H1 (cell line): Measurements from ENCODE around the gene SMDT1. TPM values are rescaled to one million over a fixed set of nuclear protein-coding genes. Genes with fewer than 3 reads are reported as not detected.

Source experiments
- CTCF ChIA-PET: fragments of 300-600 bp; sonication (Branson Sonifier 250); formaldehyde crosslinking; loops from one replicate; lab custom pipeline; 2021; ENCODE audit not compliant: partially characterized antibody; lab: Charles Lee
- POLR2A ChIA-PET: fragments of 300-600 bp; sonication (Branson Sonifier 250); formaldehyde crosslinking; loops from one replicate; lab custom pipeline; 2021; ENCODE audit warnings: inconsistent platforms; ENCODE audit not compliant: partially characterized antibody; lab: Charles Lee
- DNase-seq, 2 experiments: peaks; one replicate each; pipeline versions ENCODE4 v3.0.0 to v3.0.0-alpha.2; 2010 to 2022; ENCODE audit warnings: low spot score in 2 of 2, low read depth in 1 of 2, mixed read lengths in 1 of 2
- FAIRE-seq: peaks from 2 replicates; lab custom pipeline; 2011; peaks lifted over from hg19 to GRCh38; lab: Jason Lieb, UNC
- H2AFZ ChIP-seq: 2 replicates; pipeline ENCODE4 v1.8.1; 2012; ENCODE audit warnings: low read length, inconsistent platforms
- H2AK5ac ChIP-seq: 2 replicates; pipeline ENCODE4 v1.6.1; 2013; ENCODE audit warnings: low read depth, low read length
- H2BK120ac ChIP-seq: replicated peaks from 2 replicates; pipeline ENCODE3; 2013; ENCODE audit warnings: low read depth, low read length, inconsistent platforms
- H2BK12ac ChIP-seq: 2 replicates; pipeline ENCODE4 v1.6.1; 2013; ENCODE audit warnings: low read depth, low read length
- H2BK15ac ChIP-seq: 2 replicates; pipeline ENCODE4 v1.6.1; 2013; ENCODE audit warnings: low read length
- H2BK20ac ChIP-seq: 2 replicates; pipeline ENCODE4 v1.6.1; 2013; ENCODE audit warnings: low read length
- H2BK5ac ChIP-seq: 2 replicates; pipeline ENCODE4 v1.6.1; 2013; ENCODE audit warnings: low read depth, low read length
- H3K14ac ChIP-seq: 2 replicates; pipeline ENCODE4 v1.6.1; 2013; ENCODE audit warnings: inconsistent platforms; ENCODE audit not compliant: insufficient read length
- H3K18ac ChIP-seq: 2 replicates; pipeline ENCODE4 v1.6.1; 2013; ENCODE audit warnings: low read length; ENCODE audit errors: extremely low read depth
- H3K23ac ChIP-seq: 2 replicates; pipeline ENCODE4 v1.6.1; 2013; ENCODE audit warnings: inconsistent platforms; ENCODE audit not compliant: insufficient read length
- H3K23me2 ChIP-seq: 2 replicates; pipeline ENCODE4 v1.6.1; 2013; ENCODE audit warnings: low read depth, low read length
- H3K27ac ChIP-seq: 2 replicates; pipeline ENCODE4 v1.6.1; 2011; ENCODE audit warnings: low read depth, low read length, inconsistent platforms
- H3K27me3 ChIP-seq, 4 experiments: replicated peaks in 1 of 4; 1 replicate in 1 of 4; 2 replicates in 3 of 4; pipeline versions ENCODE4 v1.6.1 to v1.8.1; 2011 to 2013; ENCODE audit warnings: low read length in 3 of 4, mild to moderate bottlenecking in 3 of 4, inconsistent platforms in 2 of 4, mixed read lengths in 2 of 4, moderate library complexity in 1 of 4; ENCODE audit not compliant: control insufficient read depth in 3 of 4, insufficient read depth in 3 of 4; ENCODE audit errors: extremely low read depth in 1 of 4
- H3K36me3 ChIP-seq, 4 experiments: 2 replicates each; pipeline versions ENCODE4 v1.6.1 to v1.8.1; 2011 to 2013; ENCODE audit warnings: mild to moderate bottlenecking in 4 of 4, low read length in 3 of 4, moderate library complexity in 2 of 4, control low read depth in 1 of 4, inconsistent platforms in 1 of 4; ENCODE audit not compliant: insufficient read depth in 4 of 4, control insufficient read depth in 2 of 4
- H3K4ac ChIP-seq: replicated peaks from 2 replicates; pipeline ENCODE3; 2013; ENCODE audit warnings: low read length, low read depth, mixed read lengths, inconsistent platforms; ENCODE audit not compliant: insufficient read length
- H3K4me1 ChIP-seq, 4 experiments: replicated peaks in 1 of 4; 1 replicate in 1 of 4; 2 replicates in 3 of 4; pipeline versions ENCODE4 v1.6.1 to v1.8.1; 2011 to 2013; ENCODE audit warnings: low read length in 3 of 4, inconsistent platforms in 2 of 4, mixed read lengths in 1 of 4; ENCODE audit not compliant: insufficient read depth in 4 of 4, control insufficient read depth in 3 of 4
- H3K4me2 ChIP-seq, 2 experiments: 2 replicates each; pipeline versions ENCODE4 v1.6.1 to v1.8.1; 2011 to 2013; ENCODE audit warnings: low read depth in 2 of 2, low read length in 2 of 2, control low read depth in 1 of 2, inconsistent platforms in 1 of 2, mild to moderate bottlenecking in 1 of 2; ENCODE audit not compliant: insufficient read depth in 1 of 2
- H3K4me3 ChIP-seq, 4 experiments: fragments of 200-600, 300-600 bp in 1 of 4; sonication (generic), shearing (Covaris generic), sonication (Bioruptor Twin) in 1 of 4; 2 replicates each; pipeline versions ENCODE4 v1.5.1 to v1.8.1; 2011 to 2016; ENCODE audit warnings: low read length in 4 of 4, low read depth in 3 of 4, control low read depth in 2 of 4, inconsistent platforms in 2 of 4, mild to moderate bottlenecking in 2 of 4, mixed read lengths in 1 of 4, moderate library complexity in 1 of 4; ENCODE audit not compliant: insufficient read depth in 2 of 4; ENCODE audit errors: extremely low read depth in 1 of 4
- H3K56ac ChIP-seq: replicated peaks from 2 replicates; pipeline ENCODE3; 2013; ENCODE audit warnings: low read depth, mild to moderate bottlenecking, mixed read lengths, low read length, inconsistent platforms; ENCODE audit not compliant: insufficient read length
- H3K79me1 ChIP-seq: 2 replicates; pipeline ENCODE4 v1.6.1; 2013; ENCODE audit warnings: low read depth, low read length, control low read depth
- H3K79me2 ChIP-seq, 2 experiments: 2 replicates each; pipeline versions ENCODE4 v1.6.1 to v1.8.1; 2012 to 2013; ENCODE audit warnings: low read length in 2 of 2, mild to moderate bottlenecking in 2 of 2, inconsistent platforms in 1 of 2; ENCODE audit not compliant: insufficient read depth in 2 of 2, control insufficient read depth in 1 of 2
- H3K9ac ChIP-seq, 4 experiments: replicated peaks in 1 of 4; 1 replicate in 1 of 4; 2 replicates in 3 of 4; pipeline versions ENCODE4 v1.6.1 to v1.8.1; 2011 to 2013; ENCODE audit warnings: low read depth in 3 of 4, low read length in 3 of 4, control low read depth in 2 of 4, mild to moderate bottlenecking in 2 of 4, moderate library complexity in 2 of 4, inconsistent platforms in 1 of 4; ENCODE audit errors: extremely low read depth in 1 of 4
- H3K9me3 ChIP-seq, 2 experiments: 2 replicates each; pipeline versions ENCODE4 v1.6.1 to v1.8.1; 2012 to 2013; ENCODE audit warnings: mild to moderate bottlenecking in 2 of 2, moderate library complexity in 2 of 2, control low read depth in 1 of 2, inconsistent platforms in 1 of 2, low read depth in 1 of 2, low read length in 1 of 2, mixed read lengths in 1 of 2; ENCODE audit not compliant: insufficient read depth in 2 of 2
- H4K20me1 ChIP-seq, 2 experiments: replicated peaks in 1 of 2; 2 replicates each; pipeline versions ENCODE3 to v1.8.1; 2011 to 2013; ENCODE audit warnings: inconsistent platforms in 2 of 2, low read length in 2 of 2, mild to moderate bottlenecking in 1 of 2; ENCODE audit not compliant: insufficient read depth in 2 of 2, control insufficient read depth in 1 of 2
- H4K5ac ChIP-seq: 2 replicates; pipeline ENCODE4 v1.6.1; 2013; ENCODE audit warnings: low read length, low read depth, mixed read lengths, inconsistent platforms; ENCODE audit not compliant: insufficient read length
- H4K8ac ChIP-seq: 2 replicates; pipeline ENCODE4 v1.8.0; 2013; ENCODE audit warnings: mild to moderate bottlenecking, moderate library complexity, low read length, inconsistent platforms; ENCODE audit not compliant: insufficient read depth; ENCODE audit errors: extremely low read depth
- H4K91ac ChIP-seq: replicated peaks from 2 replicates; pipeline ENCODE3; 2013; ENCODE audit warnings: low read length, mixed read lengths, inconsistent platforms; ENCODE audit not compliant: insufficient read length
- KDM5A ChIP-seq: fragments of 200-600 bp; IDR thresholded peaks from 2 replicates; pipeline ENCODE4 v1.7.1; 2012; ENCODE audit warnings: mild to moderate bottlenecking, low read length, inconsistent platforms, mixed read lengths
- MAFK ChIP-seq: IDR thresholded peaks from 2 replicates; pipeline ENCODE4 v1.6.1; 2012; ENCODE audit warnings: low read depth, mild to moderate bottlenecking, improper control_type of control experiment, low read length
- RAD21 ChIP-seq, 2 experiments: IDR thresholded peaks in 1 of 2; conservative IDR thresholded peaks in 1 of 2; 2 replicates each; pipeline ENCODE4 v1.6.1; 2011; ENCODE audit warnings: low read depth in 2 of 2, low read length in 2 of 2, improper control_type of control experiment in 1 of 2, inconsistent platforms in 1 of 2, mild to moderate bottlenecking in 1 of 2, moderate library complexity in 1 of 2
- RFX5 ChIP-seq: IDR thresholded peaks from 2 replicates; pipeline ENCODE4 v1.6.1; 2011; ENCODE audit warnings: low read depth, low read length, improper control_type of control experiment, borderline replicate concordance
- RXRA ChIP-seq: IDR thresholded peaks from 2 replicates; pipeline ENCODE4 v1.6.1; 2011; ENCODE audit warnings: low read depth, mild to moderate bottlenecking, low read length, moderate library complexity; ENCODE audit not compliant: insufficient read depth
- TBP ChIP-seq: IDR thresholded peaks from 2 replicates; pipeline ENCODE4 v1.6.1; 2011; ENCODE audit warnings: low read depth, low read length, improper control_type of control experiment
- TEAD4 ChIP-seq: IDR thresholded peaks from 2 replicates; pipeline ENCODE4 v1.6.1; 2012; ENCODE audit warnings: low read depth, low read length, inconsistent platforms, mixed read lengths
- YY1 ChIP-seq: IDR thresholded peaks from 2 replicates; pipeline ENCODE4 v1.6.1; 2011; ENCODE audit warnings: low read depth, mild to moderate bottlenecking, low read length
- WGBS, 2 experiments: shearing (Covaris generic) in 1 of 2; methylation state at CpG; one replicate each; pipeline versions ENCODE4 v1.1.6 to v1.1.7; 2013 to 2015; ENCODE audit warnings: low lambda C conversion rate in 2 of 2, mixed read lengths in 2 of 2, inconsistent platforms in 1 of 2, low coverage in 1 of 2, missing lambda C conversion rate in 1 of 2; ENCODE audit not compliant: insufficient replicate concordance in 2 of 2, insufficient coverage in 1 of 2, insufficient read length in 1 of 2; ENCODE audit errors: extremely low coverage in 1 of 2, missing lambda C conversion rate in 1 of 2; 5-methylcytosine and 5-hydroxymethylcytosine counted together
- polyA plus RNA-seq, 7 experiments: library from polyadenylated mRNA; depleted of rRNA in 3 of 7; stranded (reverse) in 5 of 7; unstranded in 2 of 7; fragments of >200 nt in 5 of 7; fragments of 200-250 nt in 2 of 7; gene quantifications; 1 replicate in 5 of 7; 2 replicates in 1 of 7; 4 replicates in 1 of 7; pipeline versions ENCODE4 v1.2.1 to v1.2.3, GENCODE V29; 2011 to 2013; ENCODE audit warnings: missing spikeins in 2 of 7, mixed read lengths in 2 of 7
- total RNA-seq: library from RNA; stranded (reverse); fragmentation: NEBNext Ultra II Directional; extraction: Animal tissue kit (Norgen Biotek cat#: 25700); gene quantifications from 2 replicates; pipeline ENCODE4 v1.2.1, GENCODE V29; 2021
- TF ChIP-seq, protein P1 (sequence below): IDR thresholded peaks from 2 replicates; pipeline ENCODE4 v1.6.1; 2011; ENCODE audit warnings: low read depth, mild to moderate bottlenecking, low read length; ENCODE audit not compliant: insufficient read depth

SMDT1 gene
- total and polyA plus RNA-seq, 2 of the 8 experiments (the other 6 are each of a cell fraction or from before 2014, with no cell fraction given): 34.9 to 35.6 TPM

DNA sequence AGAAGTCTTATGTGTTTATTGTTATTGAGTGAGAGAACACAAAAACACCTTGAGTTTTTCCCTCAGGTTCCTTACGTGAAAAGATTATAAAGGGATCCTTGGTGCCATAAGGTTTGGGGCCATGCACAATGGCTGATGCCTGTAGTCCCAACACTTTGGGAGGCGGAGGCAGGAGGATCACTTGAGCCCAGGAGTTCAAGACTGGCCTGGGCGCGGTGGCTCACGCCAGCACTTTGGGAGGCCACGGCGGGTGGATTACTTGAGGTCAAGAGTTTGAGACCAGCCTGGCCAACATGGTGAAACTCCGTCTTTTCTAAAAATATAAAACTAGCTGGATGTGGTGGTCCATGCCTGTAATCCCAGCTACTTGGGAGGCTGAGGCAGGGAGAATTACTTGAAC is 5.4 kb downstream of the SMDT1 start:
- Histone ChIP-seq H2AFZ (no peak overlapping the region), H3K79me2 (peaks cover 7 to 26% of the 10 kb centered on the region in 2 experiments; a peak in 3 of 4 replicates), H3K23ac (no peak overlapping the region), H2BK120ac (no peak overlapping the region), H4K20me1 (peaks cover 0 to 4% of the 10 kb centered on the region in 2 experiments), H3K23me2 (peaks cover 5% of the 10 kb centered on the region), H3K4me2 (no peak overlapping the region), H4K8ac (no peak overlapping the region), H3K9ac (no peak overlapping the region), H3K27ac (no peak overlapping the region), H3K4me1 (no peaks in the 10 kb centered on the region; a peak in 2 of 7 replicates), H2BK20ac (no peak overlapping the region), H2AK5ac (no peak overlapping the region), H3K36me3 (peaks cover 5 to 31% (median 27%) of the 10 kb centered on the region in 4 experiments), H3K4me3 (no peak overlapping the region), H4K91ac (no peak overlapping the region), H2BK5ac (no peak overlapping the region), H3K18ac (no peak overlapping the region), H3K79me1 (peaks cover 7% of the 10 kb centered on the region), H3K9me3 (no peaks in the 10 kb centered on the region; a peak in 1 of 4 replicates), H3K27me3 (no peaks in the 10 kb centered on the region), H4K5ac (no peak overlapping the region)
- DNase-seq: no peak
- FAIRE-seq: no peak
- 96% methylated on average over 8 of the region's 8 CpGs; no CpG with 5 or more reads in 1 of the 2 experiments for whole genome bisulfite sequencing, 2 experiments
- POLR2A ChIA-PET: interaction anchor here (0.8 to 2.8 kb wide), 3 partner anchors 9 to 102 kb away, joined by 3 to 9 read pairs (median 4); no protein-coding TSS in a partner anchor
- no peak for TF ChIP-seq KDM5A
- no peak for TF ChIP-seq TBP
- TF ChIP-seq RAD21 (IDR thresholded peaks at IDR 0.05 in 1 of 2, conservative IDR thresholded peaks at IDR 0.05 in 1 of 2; ENCODE audit: low read depth in 2 of 2, low read length in 2 of 2): no peak
- TF ChIP-seq, protein P1, sequence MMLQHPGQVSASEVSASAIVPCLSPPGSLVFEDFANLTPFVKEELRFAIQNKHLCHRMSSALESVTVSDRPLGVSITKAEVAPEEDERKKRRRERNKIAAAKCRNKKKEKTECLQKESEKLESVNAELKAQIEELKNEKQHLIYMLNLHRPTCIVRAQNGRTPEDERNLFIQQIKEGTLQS: no peak
- TF ChIP-seq TEAD4: no peak
- no peak for TF ChIP-seq RFX5
- TF ChIP-seq MAFK: no peak
- TF ChIP-seq YY1: no peak
- TF ChIP-seq RXRA: no peak
- TF ChIP-seq, all 59 proteins: peak for 0
- H2BK15ac ChIP-seq: no peak overlapping the region
- H3K4ac ChIP-seq: no peak overlapping the region
- CTCF ChIA-PET: interaction anchor here (0.6 to 1.7 kb wide), 2 partner anchors 32 to 228 kb away, joined by 3 to 5 read pairs; no protein-coding TSS in a partner anchor
- no peak overlapping the region for H3K56ac ChIP-seq
- H3K14ac ChIP-seq: no peak overlapping the region
- H2BK12ac ChIP-seq: no peak overlapping the region
